Measurements from ENCODE around the gene NCAN. TPM values are rescaled to one million over a fixed set of nuclear protein-coding genes. Genes with fewer than 3 reads are reported as not detected.
A peak's percentile ranks its signal among the peaks of the same experiment; 100 is the strongest.

NCAN gene
- total and polyA plus RNA-seq, 2 of the 8 experiments (the other 6 are each of a cell fraction or from before 2014, with no cell fraction given) = 2.7 TPM

DNA sequence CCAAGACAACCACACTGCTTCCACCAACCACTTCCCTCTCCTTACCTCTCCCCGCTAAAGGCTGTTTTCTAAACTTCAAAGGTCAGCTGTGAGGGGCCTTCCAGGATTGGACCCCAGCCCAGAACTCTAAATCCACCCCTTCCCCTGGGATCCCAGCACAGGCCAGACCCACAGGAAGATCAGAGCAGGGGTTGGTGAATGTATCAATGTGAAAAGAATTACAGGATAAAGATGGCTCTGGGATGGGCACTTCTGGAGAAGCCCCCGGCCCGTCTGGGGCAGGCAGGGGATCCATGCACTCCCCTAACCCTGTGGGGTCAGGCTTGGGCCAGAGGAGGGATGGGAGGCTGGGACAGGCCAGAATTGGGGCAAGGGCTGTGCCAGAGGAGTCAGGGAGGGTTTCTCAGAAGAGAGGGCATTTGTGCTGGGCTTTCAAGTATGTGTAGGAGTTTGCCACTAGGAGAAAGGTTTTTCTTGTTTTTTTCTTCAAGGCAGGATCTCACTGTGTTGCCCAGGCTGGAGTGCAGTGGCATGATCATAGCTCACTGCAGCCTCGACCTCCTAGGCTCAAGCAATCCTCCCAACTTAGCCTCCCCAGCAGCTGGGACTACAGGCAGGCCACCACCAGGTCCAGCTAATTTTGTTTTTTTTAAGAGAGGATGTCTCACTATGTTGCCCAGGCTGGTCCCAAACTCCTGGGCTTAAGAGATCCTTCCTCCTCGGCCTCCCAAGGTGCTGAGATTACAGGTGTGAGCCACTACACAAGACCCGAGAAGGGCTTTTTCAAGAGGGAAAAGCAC lies 40.7 kb upstream of the NCAN start:
- H4K20me1 ChIP-seq (replicated peaks in 1 of 2; ENCODE audit: control insufficient read depth in 1 of 2, insufficient read depth in 2 of 2, low read length in 2 of 2) = peaks cover 0 to 8% of the 10 kb centered on the region in 2 experiments
- no peak overlapping the region for H3K27ac ChIP-seq (ENCODE audit: low read depth, low read length)
- no peak overlapping the region for H2BK15ac ChIP-seq (ENCODE audit: low read length)
- no peak overlapping the region; the same call in 1 of the 2 replicates for H3K18ac ChIP-seq (ENCODE audit: extremely low read depth, low read length)
- H3K4ac ChIP-seq (replicated peaks; ENCODE audit: insufficient read length, low read depth, low read length) = no peak overlapping the region
- H3K27me3 ChIP-seq (replicated peaks in 1 of 4; ENCODE audit: control insufficient read depth in 3 of 4, extremely low read depth in 1 of 4, insufficient read depth in 3 of 4, low read length in 3 of 4) = peaks cover 2 to 16% (median 11%) of the 10 kb centered on the region in 4 experiments
- H3K79me2 ChIP-seq (ENCODE audit: control insufficient read depth in 1 of 2, insufficient read depth in 2 of 2, low read length in 2 of 2) = no peaks in the 10 kb centered on the region
- H3K9me3 ChIP-seq (ENCODE audit: insufficient read depth in 2 of 2, low read depth in 1 of 2, low read length in 1 of 2) = no peaks in the 10 kb centered on the region
- no peak overlapping the region for H2AFZ ChIP-seq (ENCODE audit: low read length)
- H3K36me3 ChIP-seq (ENCODE audit: control insufficient read depth in 2 of 4, insufficient read depth in 4 of 4, low read length in 3 of 4) = no peaks in the 10 kb centered on the region; a peak in 1 of 8 replicates
- DNase-seq (ENCODE audit: low read depth in 1 of 2, low spot score in 2 of 2) (no peak), FAIRE-seq (no peak)
- CTCF ChIA-PET (ENCODE audit: partially characterized antibody) = interaction anchor here (1.3 to 7.1 kb wide), 4 partner anchors 12 to 119 kb away, joined by 3 to 109 read pairs (median 45); no protein-coding TSS in a partner anchor
- no peak overlapping the region for H4K5ac ChIP-seq (ENCODE audit: insufficient read length, low read depth, low read length)
- H2BK12ac ChIP-seq (ENCODE audit: low read depth, low read length) = 0 out of 2 replicates have a peak overlapping the region, but pooled peaks have one; percentile 11
- H3K23me2 ChIP-seq (ENCODE audit: low read depth, low read length) = peaks cover 7% of the 10 kb centered on the region; the same call in 1 of the 2 replicates
- 0 out of 2 replicates have a peak overlapping the region, but pooled peaks have one; percentile 18 for H2BK5ac ChIP-seq (ENCODE audit: low read depth, low read length)
- no peak overlapping the region for H2BK120ac ChIP-seq (replicated peaks; ENCODE audit: low read depth, low read length)
- H3K4me2 ChIP-seq (ENCODE audit: insufficient read depth in 1 of 2, low read depth in 2 of 2, low read length in 2 of 2) = peak overlapping the region; percentile 70 to 81
- H2BK20ac ChIP-seq (ENCODE audit: low read length) = no peak overlapping the region
- H3K79me1 ChIP-seq (ENCODE audit: low read depth, low read length) = no peaks in the 10 kb centered on the region
- WGBS, 2 experiments (ENCODE audit: extremely low coverage in 1 of 2, insufficient coverage in 1 of 2, insufficient read length in 1 of 2, insufficient replicate concordance in 2 of 2, low coverage in 1 of 2, low lambda C conversion rate in 2 of 2, missing lambda C conversion rate in 1 of 2) = 76% methylated on average over 6 of the region's 6 CpGs; no CpG with 5 or more reads in 1 of the 2 experiments
- H3K4me1 ChIP-seq (replicated peaks in 1 of 4; ENCODE audit: control insufficient read depth in 3 of 4, insufficient read depth in 4 of 4, low read length in 3 of 4) = peaks cover 0 to 23% (median 11%) of the 10 kb centered on the region in 4 experiments; a peak in 6 of 7 replicates
- POLR2A ChIA-PET (ENCODE audit: partially characterized antibody) = interaction anchor here (0.9 to 11.8 kb wide), 5 partner anchors 10 to 112 kb away, joined by 3 to 133 read pairs (median 6); partner anchors contain the start of gene BORCS8
- no peak overlapping the region for H4K91ac ChIP-seq (replicated peaks; ENCODE audit: insufficient read length, low read length)
- H3K4me3 ChIP-seq (ENCODE audit: extremely low read depth in 1 of 4, insufficient read depth in 2 of 4, low read depth in 3 of 4, low read length in 4 of 4) = peak overlapping the region in 2 of 4 experiments; percentile 10 to 59; a peak in 1 of 8 replicates
- H3K56ac ChIP-seq (replicated peaks; ENCODE audit: insufficient read length, low read depth, low read length) = no peak overlapping the region
- H3K14ac ChIP-seq (ENCODE audit: insufficient read length) = no peak overlapping the region
- TF ChIP-seq SUZ12 (IDR thresholded peaks at IDR 0.05; ENCODE audit: low read length) (no peak), ZNF274 (IDR thresholded peaks at IDR 0.05; ENCODE audit: borderline replicate concordance, extremely low read depth, low read length) (no peak), CHD2 (IDR thresholded peaks at IDR 0.05; ENCODE audit: low read length) (no peak)
- peak overlapping the region; percentile 25; the same call in 1 of the 2 replicates for H4K8ac ChIP-seq (ENCODE audit: extremely low read depth, insufficient read depth, low read length)
- H2AK5ac ChIP-seq (ENCODE audit: low read depth, low read length) = no peak overlapping the region
- no peak overlapping the region for H3K9ac ChIP-seq (replicated peaks in 1 of 4; ENCODE audit: extremely low read depth in 1 of 4, low read depth in 3 of 4, low read length in 3 of 4)
- no peak overlapping the region for H3K23ac ChIP-seq (ENCODE audit: insufficient read length)
